Activated CD4-positive, alpha-beta T cell treated with anti-CD3 and anti-CD28 coated beads, Interleukin-2, amount 50 U/mL, for 4 hours (primary cell): ENCODE data around the gene TBX2.
A peak's percentile ranks its signal among the peaks of the same experiment; 100 is the strongest.
"Not testable (repeated sequence)": the region's sequence is repeated elsewhere in the genome, so short reads cannot be mapped to it uniquely, and the experiment has no call there.

Experiments used
- DNase-seq, 2 experiments: peaks; one replicate each; pipeline ENCODE4 v3.0.0-alpha.2; 2020

The TBX2 gene

GRCh38 chr17:61414141-61414935, 14.7 kb downstream of the TBX2 start:
- no peak for DNase-seq

- DNase-seq = no peak
Measured at GRCh38 chr17:61414936-61415251, 15.3 kb downstream of the TBX2 start.

GRCh38 chr17:61415374-61416210, 15.9 kb downstream of the TBX2 start:
- DNase-seq = no peak

DNA sequence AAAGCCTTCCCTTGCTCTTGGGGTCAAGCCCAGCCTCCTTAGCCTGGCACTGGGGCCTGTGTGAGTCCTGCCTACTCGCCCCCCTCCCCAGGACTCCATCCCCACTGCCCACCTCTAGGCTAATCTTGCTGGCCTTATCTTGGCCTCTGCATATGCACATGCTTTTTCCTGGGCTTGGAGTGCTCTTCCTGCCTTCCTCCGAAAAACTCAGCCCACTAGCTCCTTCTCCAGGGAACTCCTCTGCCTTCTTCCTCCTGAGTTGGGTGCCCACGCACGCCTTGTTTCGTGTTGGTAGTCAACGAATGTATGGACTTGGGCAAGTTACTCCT, 16.5 kb downstream of the TBX2 start:
- DNase-seq = no peak

GRCh38 chr17:61416540-61417363, 17.1 kb downstream of the TBX2 start:
- peak; percentile 47 to 48 for DNase-seq

- DNase-seq = no peak
Measured at GRCh38 chr17:61418449-61418848, 18.8 kb downstream of the TBX2 start.

- DNase-seq = no peak
Measured at GRCh38 chr17:61419496-61420046, 19.9 kb downstream of the TBX2 start.

DNA sequence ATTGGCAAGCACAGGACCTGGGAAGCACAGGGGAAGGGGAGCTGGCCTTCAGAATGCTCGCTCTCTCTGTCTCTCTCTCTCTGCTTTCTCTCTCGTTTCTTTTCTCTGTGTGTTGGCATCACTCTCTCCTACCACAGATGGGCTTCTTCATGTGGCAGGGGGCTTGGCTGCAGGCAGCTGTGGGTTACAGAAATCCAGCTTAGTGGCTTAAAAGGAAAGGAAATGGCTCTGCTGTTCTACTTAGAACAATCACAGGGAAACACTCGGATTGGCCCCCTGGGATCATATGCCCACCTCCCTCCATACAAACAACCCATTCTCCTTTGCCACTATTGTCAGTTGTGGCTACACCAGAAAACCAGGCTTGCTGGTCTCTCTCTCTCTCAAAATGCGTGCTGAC, 20.4 kb downstream of the TBX2 start:
- no peak for DNase-seq

- no peak for DNase-seq
Measured at GRCh38 chr17:61420745-61421398, 21.2 kb downstream of the TBX2 start.

GRCh38 chr17:61421460-61421859, 21.8 kb downstream of the TBX2 start:
- DNase-seq = no peak

- DNase-seq = no peak
Measured at GRCh38 chr17:61422116-61422799, 22.6 kb downstream of the TBX2 start.

- no peak for DNase-seq
Measured at GRCh38 chr17:61422869-61423268, 23.2 kb downstream of the TBX2 start.

DNA sequence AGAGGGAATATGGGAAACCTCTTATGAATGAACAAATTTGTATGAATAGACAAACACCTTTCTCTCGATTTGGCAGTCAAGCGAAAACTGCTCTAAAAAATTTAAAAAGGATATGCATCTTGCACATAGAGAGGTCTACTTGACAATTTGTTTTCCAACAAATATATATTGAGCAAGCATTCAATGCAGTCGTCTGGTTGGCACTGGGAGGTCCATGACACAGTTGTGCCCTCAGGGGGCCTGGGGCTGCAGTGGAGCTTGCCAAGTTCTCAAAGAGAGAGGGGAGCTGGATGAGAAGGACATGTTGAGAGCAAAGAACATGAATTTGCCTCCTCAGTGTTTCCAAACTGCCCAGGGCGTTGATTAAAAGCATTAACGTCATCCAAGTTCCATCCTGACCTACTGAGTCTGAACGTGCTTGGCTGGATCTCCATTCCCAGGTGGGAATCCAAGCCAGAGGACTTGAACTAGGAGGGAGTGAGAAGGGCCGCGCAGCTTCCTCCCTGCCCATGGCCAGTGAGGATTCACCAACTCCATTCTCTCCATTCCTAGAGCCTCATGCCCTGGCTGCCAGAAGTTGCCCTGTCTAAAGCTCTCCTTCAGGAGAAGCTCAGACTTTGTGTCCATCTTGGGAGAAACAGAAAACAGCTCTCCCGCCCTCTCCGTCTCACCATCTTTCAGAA, 24.5 kb downstream of the TBX2 start:
- no peak for DNase-seq

DNA sequence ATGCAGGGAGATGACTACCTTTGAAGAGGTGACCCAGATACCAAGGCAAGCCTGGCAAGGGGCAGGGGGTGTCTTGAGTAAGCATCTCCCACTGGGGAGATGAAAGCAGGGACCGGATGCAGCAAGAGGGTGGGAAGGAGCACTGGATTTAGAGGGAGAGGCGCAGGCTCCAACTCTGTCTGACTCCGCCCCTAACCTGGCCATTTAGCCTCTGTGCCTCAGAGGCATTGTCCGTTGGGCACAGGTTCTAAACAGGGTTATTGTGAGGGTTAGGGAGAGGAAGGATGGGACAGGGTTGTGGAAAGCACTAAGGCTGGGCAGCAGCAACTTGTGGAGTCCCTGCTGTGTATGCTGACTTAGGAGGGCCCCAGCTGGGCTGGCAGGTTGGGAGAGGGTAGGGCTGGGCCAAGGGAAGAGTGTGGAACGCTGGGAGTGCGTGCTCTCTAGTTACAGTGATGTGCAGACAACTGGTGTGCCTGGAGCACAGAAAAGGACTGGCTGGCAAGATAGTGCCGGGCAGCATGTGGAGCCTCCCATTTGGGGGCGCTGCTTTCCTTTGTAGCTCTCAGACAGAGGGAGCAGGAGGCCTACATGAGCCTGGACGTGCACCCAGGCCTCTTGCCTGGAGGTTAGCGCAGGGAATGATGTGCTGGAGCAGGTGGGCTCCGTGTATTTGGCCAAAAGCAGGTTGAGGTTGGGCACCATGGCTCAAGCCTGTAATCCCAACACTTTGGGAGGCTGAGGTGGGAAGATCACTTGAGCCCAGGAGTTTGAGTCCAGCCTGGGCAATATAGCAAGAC, 26.2 kb downstream of the TBX2 start:
- no peak for DNase-seq

DNA sequence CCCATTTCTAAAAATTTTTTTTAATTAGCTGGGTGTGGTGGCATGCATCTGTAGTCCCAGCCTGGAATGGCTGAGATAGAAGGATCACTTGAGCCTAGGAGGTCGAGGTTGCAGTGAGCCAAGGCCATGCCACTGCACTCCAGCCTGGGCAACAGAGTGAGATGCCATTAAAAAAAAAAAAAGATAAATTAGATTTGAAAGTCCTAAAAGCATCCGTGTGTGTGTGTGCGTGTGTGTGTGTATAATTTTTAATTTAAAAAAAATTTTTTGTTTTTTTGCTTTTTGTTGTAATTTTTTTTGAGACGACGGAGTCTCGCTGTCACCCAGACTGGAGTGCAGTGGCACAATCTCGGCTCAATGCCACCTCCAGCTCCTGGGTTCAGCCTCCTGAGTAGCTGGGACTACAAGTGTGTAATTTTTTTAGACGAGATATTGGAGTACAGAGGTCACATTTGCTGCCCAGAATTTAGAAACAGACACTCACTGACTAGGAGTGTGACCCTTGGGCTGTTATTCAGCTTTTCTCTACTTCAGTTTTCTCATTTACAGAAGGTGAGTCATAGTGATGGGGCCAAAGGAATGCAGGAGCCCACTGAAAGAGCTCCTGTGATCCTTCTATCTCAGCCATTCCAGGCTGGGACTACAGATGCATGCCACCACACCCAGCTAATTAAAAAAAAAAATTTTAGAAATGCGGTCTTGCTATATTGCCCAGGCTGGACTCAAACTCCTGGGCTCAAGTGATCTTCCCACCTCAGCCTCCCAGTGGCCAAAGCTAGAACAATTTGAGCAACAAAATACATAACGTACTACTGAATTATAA, 27.1 kb downstream of the TBX2 start:
- no peak for DNase-seq

DNA sequence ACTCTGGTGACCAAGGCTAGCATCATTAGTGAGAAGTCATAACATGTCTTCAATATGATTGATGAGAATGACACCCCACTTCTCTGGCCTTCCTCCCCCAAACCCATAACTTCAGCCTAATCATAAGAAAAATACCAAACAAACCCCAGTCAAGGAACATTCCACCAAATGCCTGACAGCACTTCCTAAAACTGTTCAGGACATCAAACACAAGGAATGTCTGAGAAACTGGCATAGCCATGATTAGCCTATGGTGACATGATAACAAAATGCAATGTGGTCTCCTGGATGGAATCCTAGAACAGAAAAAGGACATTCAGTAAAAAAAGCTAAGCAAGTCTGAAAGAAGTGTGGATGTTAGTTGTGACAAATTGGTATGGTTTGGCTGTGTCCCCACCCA, 27.9 kb downstream of the TBX2 start:
- no peak for DNase-seq

- DNase-seq = no peak
Measured at GRCh38 chr17:61429274-61429673, 29.6 kb downstream of the TBX2 start.

DNA sequence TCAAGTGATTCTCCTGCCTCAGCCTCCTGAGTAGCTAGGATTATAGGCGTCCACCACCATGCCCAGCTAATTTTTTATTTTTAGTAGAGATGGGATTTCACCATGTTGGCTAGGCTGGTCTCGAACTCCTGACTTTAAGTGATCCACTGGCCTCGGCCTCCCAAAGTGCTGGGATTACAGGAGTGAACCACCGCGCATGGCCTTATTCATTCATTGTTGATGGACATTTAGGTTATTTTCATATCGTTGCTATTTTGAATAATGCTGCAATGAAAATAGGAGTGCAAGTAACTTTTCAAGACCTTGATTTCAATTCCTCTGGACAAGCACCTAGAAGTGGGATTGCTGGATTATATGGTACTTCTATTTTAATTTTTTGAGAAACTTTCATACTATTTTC, 30.2 kb downstream of the TBX2 start:
- DNase-seq = not testable (repeated sequence)

- no peak for DNase-seq
Measured at GRCh38 chr17:61431594-61432311, 32.1 kb downstream of the TBX2 start.
